ENCODE results near the gene CA9.

Gene CA9

GRCh38 chr9:35687306-35687705, 13.6 kb downstream of the CA9 start:
- no peak for TF ChIP-seq CTCF (IDR thresholded peaks at IDR 0.05; ENCODE audit: low read depth, low read length)
- H3K4me3 ChIP-seq (ENCODE audit: low read depth, low read length), result peak overlapping the region; percentile 100

GRCh38 chr9:35687972-35688557, 14.3 kb downstream of the CA9 start:
- H3K4me3 ChIP-seq (ENCODE audit: low read depth, low read length), result peak overlapping the region; percentile 100
- TF ChIP-seq CTCF (IDR thresholded peaks at IDR 0.05; ENCODE audit: low read depth, low read length), result no peak

- TF ChIP-seq CTCF (IDR thresholded peaks at IDR 0.05; ENCODE audit: low read depth, low read length), result no peak
- peak overlapping the region; percentile 100 for H3K4me3 ChIP-seq (ENCODE audit: low read depth, low read length)
These were observed 15.1 kb downstream of the CA9 start for GRCh38 chr9:35688558-35689541.

GRCh38 chr9:35689542-35690293, 16.0 kb downstream of the CA9 start, which contains the start of gene TPM2:
TPM2 (minus strand) TSS chr9:35689925; CDS start chr9:35689817, 108 bp downstream.
- H3K4me3 ChIP-seq (ENCODE audit: low read depth, low read length), result peak within 1 kb of the TSS; percentile 100
- TF ChIP-seq CTCF (IDR thresholded peaks at IDR 0.05; ENCODE audit: low read depth, low read length), result no peak

- peak overlapping the region; percentile 100 for H3K4me3 ChIP-seq (ENCODE audit: low read depth, low read length)
- no peak for TF ChIP-seq CTCF (IDR thresholded peaks at IDR 0.05; ENCODE audit: low read depth, low read length)
These were observed 16.5 kb downstream of the CA9 start for GRCh38 chr9:35690294-35690613.

- TF ChIP-seq CTCF (IDR thresholded peaks at IDR 0.05; ENCODE audit: low read depth, low read length), result no peak
- H3K4me3 ChIP-seq (ENCODE audit: low read depth, low read length), result peak overlapping the region; percentile 100
These were observed 17.0 kb downstream of the CA9 start for GRCh38 chr9:35690614-35691333.

Data from WI38 (cell line).